GM23248 (cell line): ENCODE data around the gene RHNO1.

Experiments used
- EZH2 ChIP-seq: fragments of 200-600 bp; sonication (generic); IDR thresholded peaks from 2 replicates; pipeline ENCODE4 v1.6.1; 2018; ENCODE audit warnings: antibody characterized with exemption, mild to moderate bottlenecking; ENCODE audit not compliant: insufficient read depth, poor library complexity, severe bottlenecking
- EZH2phosphoT487 ChIP-seq: fragments of 200-600 bp; sonication (generic); IDR thresholded peaks from 2 replicates; pipeline ENCODE4 v1.6.1; 2018; ENCODE audit warnings: antibody characterized with exemption, moderate library complexity, mild to moderate bottlenecking, low read depth; ENCODE audit not compliant: insufficient read depth

GRCh38 chr12:2879853-2880252 lies 2.8 kb downstream of the RHNO1 start:
- no peak for TF ChIP-seq EZH2
- TF ChIP-seq EZH2phosphoT487, result no peak
